NCI-H524 (cell line): ENCODE results near the gene PTBP3.
A peak's percentile ranks its signal among the peaks of the same experiment; 100 is the strongest.
"Not testable (repeated sequence)": the region's sequence is repeated elsewhere in the genome, so short reads cannot be mapped to it uniquely, and the experiment has no call there.

Source experiments
- DNase-seq, 2 experiments: peaks; one replicate each; lab custom pipeline; 2025; lab: John Stamatoyannopoulos, UW

The PTBP3 gene

GRCh38 chr9:112332977-112333638 lies at the start of gene PTBP3:
PTBP3 (minus strand) TSS chr9:112333619; CDS start chr9:112297865, 35,754 bp downstream.
- DNase-seq, result peak; percentile 77 to 82

GRCh38 chr9:112382501-112383364 lies 49.3 kb upstream of the PTBP3 start:
- no peak for DNase-seq

GRCh38 chr9:112382066-112382465 lies 48.6 kb upstream of the PTBP3 start:
- DNase-seq, result no peak

- DNase-seq, result no peak
These were observed 47.4 kb upstream of the PTBP3 start for GRCh38 chr9:112380825-112381221.

DNA sequence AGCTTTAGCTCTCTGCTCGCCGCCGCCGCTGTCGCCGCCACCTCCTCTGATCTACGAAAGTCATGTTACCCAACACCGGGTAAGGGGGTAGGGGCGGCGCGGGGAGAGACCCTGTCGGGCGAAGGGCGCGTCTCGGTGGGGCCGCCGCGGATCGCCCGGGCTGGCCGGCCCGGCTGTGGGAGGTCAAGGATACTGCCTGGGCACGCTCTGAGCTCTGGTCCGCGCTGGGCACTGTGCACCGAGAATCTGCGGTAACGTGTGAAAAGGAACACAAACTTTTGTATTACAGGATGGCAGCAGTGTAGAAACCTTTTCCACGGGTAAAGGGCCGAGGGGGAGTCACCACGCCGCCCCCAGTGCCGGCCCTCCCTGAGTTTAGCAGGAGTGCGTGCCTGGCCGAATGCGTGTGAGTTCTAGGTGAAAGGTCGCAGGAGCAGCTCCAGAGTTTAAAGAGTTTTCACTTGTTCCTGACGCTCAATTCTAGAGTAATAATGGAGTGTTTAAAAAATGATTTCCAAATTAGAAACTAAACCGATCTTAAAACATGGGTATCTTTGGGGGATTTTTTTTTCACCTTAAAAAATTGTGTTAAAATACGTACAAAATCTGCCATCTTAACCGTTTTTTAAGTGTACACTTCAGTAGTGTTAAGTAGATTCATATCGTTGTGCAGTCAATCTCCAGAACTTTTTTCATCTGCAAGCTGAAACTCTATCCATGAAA lies 46.8 kb upstream of the PTBP3 start, which contains the start of gene HSDL2:
Gene HSDL2 (plus strand): TSS at position 7 of the 723 bp plus-strand sequence. CDS start 56 bp downstream, at position 63.
- DNase-seq, result peak in 1 of 2 experiments; percentile 5

- DNase-seq, result peak; percentile 99
These were observed 46.0 kb upstream of the PTBP3 start for GRCh38 chr9:112379177-112380101.

DNA sequence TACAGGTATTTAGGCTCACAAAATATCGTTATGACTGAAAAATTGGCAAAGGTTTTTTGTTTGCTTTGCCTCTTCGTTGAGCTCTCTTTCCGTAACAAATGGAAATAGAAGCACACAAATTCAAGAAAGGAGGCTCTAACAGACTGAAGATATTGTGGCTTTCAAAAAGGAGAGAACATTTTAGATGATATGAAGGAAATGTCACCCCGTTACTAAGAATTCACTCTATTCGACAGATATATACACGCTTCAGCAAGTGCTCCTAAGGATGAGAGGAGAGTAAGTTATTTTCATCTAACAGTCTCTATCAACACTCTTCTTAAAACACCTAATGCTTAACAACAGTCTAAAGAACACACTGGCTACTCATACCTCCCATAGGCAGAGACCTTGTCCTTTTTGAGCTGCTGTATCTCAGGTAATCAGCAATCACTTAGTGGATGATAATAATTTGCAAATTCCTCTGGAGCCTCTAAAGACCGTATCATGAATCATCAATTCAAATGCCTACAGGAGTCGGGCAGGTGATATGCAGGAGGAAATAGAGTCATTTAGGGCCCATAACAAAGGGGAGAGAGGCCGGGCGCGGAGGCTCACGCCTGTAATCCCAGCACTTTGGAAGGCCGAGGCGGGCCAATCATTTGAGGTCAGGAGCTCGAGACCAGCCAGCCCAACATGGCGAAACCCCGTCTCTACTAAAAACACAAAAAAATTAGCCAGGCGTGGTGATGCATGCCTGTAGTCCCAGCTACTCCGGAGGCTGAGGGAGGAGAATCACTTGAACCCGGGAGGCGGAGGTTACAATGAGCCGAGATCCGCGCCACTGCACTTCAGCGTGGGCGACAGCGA lies 45.1 kb upstream of the PTBP3 start:
- peak in 1 of 2 experiments; percentile 28 for DNase-seq

- no peak for DNase-seq
These were observed 44.4 kb upstream of the PTBP3 start for GRCh38 chr9:112377684-112378327.

GRCh38 chr9:112377087-112377486 lies 43.7 kb upstream of the PTBP3 start:
- no peak for DNase-seq

- DNase-seq, result no peak
These were observed 41.9 kb upstream of the PTBP3 start for GRCh38 chr9:112375361-112375760.

GRCh38 chr9:112374232-112374631 lies 40.8 kb upstream of the PTBP3 start:
- DNase-seq, result not testable (repeated sequence)

GRCh38 chr9:112373666-112374065 lies 40.2 kb upstream of the PTBP3 start:
- DNase-seq, result not testable (repeated sequence)

GRCh38 chr9:112371060-112371459 lies 37.6 kb upstream of the PTBP3 start:
- DNase-seq, result no peak

DNA sequence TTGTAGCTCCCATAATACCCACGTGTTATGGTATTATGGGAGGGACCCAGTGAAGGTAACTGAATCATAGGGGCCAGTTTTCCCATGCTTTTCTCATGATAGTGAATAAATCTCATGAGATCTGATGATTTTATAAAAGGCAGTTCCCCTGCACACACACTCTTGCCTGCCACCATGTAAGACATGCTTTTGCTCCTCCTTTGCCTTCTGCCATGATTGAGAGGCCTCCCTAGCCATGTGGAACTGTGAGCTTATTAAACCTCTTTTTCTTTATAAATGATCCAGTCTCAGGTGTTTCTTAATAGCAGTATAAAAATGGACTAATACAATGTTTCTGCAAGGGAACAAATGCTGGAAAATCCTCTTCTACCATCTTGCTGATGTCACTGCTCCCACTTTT lies 36.4 kb upstream of the PTBP3 start:
- DNase-seq, result no peak

DNA sequence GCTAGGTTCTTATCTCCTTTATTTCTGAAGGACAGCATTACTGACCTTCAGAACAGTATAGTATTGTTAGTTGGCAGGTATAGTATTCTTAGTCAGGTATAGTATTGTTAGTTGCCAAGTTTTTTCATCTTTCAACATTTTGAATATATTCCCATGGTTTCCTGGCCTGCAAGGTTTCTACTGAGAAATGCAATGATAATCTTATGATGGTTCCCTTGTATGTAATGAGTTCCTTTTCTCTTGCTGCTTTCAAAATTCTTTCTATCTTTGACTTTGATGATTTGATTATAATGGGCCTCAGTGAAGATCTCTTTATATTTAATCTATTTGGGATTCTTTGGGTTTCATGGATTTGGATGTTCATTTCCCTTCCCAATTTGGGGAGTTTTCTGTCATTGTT lies 34.0 kb upstream of the PTBP3 start:
- no peak for DNase-seq

- no peak for DNase-seq
These were observed 33.2 kb upstream of the PTBP3 start for GRCh38 chr9:112366591-112366990.

DNA sequence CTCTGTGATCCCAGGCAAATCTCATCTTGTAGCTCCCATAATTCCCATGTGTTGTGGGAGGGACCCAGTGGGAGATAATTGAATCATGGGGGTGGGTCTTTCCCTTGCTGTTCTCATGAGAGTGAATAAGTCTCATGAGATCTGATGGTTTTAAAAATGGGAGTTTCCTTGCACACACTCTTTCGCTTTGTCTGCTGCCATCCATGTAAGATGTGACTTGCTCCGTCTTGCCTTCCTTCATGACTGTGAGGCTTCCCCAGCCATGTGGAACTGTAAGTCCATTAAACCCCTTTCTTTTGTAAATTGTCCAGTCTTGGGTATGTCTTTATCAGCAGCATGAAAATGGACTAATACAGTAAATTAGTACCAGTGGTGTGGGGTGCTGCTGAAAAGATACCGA lies 31.8 kb upstream of the PTBP3 start:
- not testable (repeated sequence) for DNase-seq

DNA sequence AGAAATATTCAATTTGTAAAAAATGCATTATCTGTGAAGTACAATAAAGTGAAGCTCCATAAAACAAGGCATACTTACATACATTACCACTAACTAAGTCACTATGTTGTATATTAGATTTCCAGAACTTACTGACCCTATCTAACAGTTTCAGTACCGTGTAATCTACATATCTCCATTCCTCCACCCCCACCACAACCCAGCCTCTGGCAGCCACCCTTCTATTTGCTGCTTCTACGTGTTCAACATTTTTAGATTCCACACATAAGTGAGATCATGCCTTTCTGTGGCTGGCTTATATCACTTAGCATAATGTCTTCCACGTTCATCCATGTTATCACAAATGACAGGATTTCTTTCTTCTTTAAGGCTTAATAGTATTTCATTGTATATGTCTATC lies 31.3 kb upstream of the PTBP3 start:
- DNase-seq, result no peak

GRCh38 chr9:112361601-112362000 lies 28.2 kb upstream of the PTBP3 start:
- peak in 1 of 2 experiments; percentile 61 for DNase-seq
